Stimulated activated CD4-positive, alpha-beta T cell treated with anti-CD3 and anti-CD28 coated beads, Interleukin-2, amount 100 ng/mL, for 48 hours (primary cell): ENCODE data around the gene CKAP4.

Experiments
- DNase-seq, 2 donors: peaks; one replicate each; pipeline ENCODE4 v3.0.0-alpha.2; 2020

The CKAP4 gene

DNA sequence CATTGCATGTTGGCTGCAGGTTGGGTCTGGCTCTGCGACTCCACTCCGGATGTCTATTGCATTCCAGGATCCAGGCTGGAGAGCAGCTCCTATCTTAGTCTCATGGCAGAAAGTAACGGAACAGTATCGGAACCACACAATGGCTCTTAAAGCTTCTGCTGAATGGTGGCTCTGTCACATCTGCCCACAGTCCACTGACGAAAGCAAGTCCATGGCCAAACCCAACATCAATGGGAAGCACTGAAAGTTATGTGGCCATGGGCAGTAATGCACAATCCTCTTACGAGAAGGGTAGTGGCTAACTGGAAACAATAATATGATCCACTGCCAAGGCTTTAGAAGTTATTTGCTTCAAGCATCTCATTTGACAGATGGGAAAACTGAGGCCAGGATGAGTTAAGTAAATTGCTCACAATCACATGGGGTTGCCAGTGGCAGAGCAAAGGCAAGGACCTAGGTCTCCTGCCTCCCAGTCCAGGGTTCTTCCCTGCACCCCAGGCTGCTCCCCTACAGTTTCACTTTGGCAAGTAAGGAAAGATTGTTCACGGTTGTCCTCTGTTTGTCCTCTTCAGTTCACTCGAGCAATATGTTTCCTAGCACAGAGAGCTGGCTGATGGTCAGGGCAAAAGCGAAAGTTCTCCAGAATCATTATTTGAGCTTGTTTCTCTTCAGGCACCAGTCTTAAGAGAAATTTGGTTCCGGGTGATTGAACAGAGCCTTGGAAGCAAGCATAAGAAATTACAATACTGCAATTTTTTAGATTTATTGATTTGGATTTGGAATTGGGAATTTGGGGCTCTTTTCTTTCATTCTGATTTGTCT lies 54.2 kb downstream of the CKAP4 start:
- DNase-seq: no peak

GRCh38 chr12:106192659-106193393 lies 55.0 kb downstream of the CKAP4 start:
- no peak for DNase-seq

DNA sequence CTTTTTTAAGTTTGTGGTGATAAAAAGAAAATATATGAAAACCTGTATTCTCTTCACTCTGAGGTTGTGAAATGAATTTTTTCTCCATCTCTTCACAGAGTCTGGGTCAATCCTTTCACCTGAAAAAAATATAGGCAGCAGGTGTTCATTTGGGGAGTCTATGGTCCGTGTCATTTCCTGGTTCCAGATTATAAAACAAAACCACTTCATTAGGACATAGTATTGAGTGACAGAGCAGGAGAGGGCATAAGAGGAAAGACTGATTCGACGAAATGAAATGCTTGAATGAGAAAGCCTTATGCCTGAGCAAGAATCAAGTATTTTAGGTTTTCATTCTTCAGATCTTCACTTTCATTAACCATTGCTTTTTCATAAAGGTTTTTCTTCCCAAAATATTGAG lies 57.2 kb downstream of the CKAP4 start:
- no peak for DNase-seq

GRCh38 chr12:106189341-106189740 lies 58.5 kb downstream of the CKAP4 start:
- DNase-seq: no peak

- DNase-seq: no peak
Observed at GRCh38 chr12:106188256-106188655, 59.6 kb downstream of the CKAP4 start.
